IMR-90 (cell line): ENCODE measurements around the gene TTL. TPM values are rescaled to one million over a fixed set of nuclear protein-coding genes. Genes with fewer than 3 reads are reported as not detected.

ENCODE experiments used
- ATAC-seq: fragments of 200-7000 bp; cut with Tn5 transposase; 2 replicates; pipeline ENCODE4 v1.9.1; 2020; ENCODE audit warnings: low read depth, mild to moderate bottlenecking, moderate library complexity
- BruUV-seq: library from RNA; stranded (reverse); fragments of 400-500 nt; replicated peaks from 2 replicates; lab custom pipeline; 2021; lab: Mats Ljungman, UMichigan
- CTCF ChIA-PET: fragments of 300-600 bp; formaldehyde crosslinking; extraction: SDS; loops from one replicate; lab custom pipeline; 2021; ENCODE audit warnings: antibody characterized with exemption; lab: Yijun Ruan, JAX
- POLR2A ChIA-PET: fragments of 300-600 bp; sonication (Branson Sonifier 250); formaldehyde crosslinking; loops from one replicate; lab custom pipeline; 2022; ENCODE audit warnings: antibody characterized with exemption; ENCODE audit not compliant: unreplicated experiment; lab: Charles Lee
- DNase-seq: peaks from one replicate; pipeline ENCODE4 v3.0.0; 2013
- H2AFZ ChIP-seq: replicated peaks from 2 replicates; pipeline ENCODE3; 2013; ENCODE audit warnings: low read length, mild to moderate bottlenecking; ENCODE audit not compliant: poor library complexity
- H2AK5ac ChIP-seq: 2 replicates; pipeline ENCODE4 v1.6.1; 2013; ENCODE audit warnings: low read depth, low read length, inconsistent platforms
- H2AK9ac ChIP-seq: replicated peaks from 2 replicates; pipeline ENCODE3; 2013; ENCODE audit warnings: mild to moderate bottlenecking, low read depth, low read length, moderate library complexity; ENCODE audit not compliant: poor library complexity
- H2BK120ac ChIP-seq: 2 replicates; pipeline ENCODE4 v1.6.1; 2013; ENCODE audit warnings: low read depth, low read length, inconsistent platforms
- H2BK15ac ChIP-seq: 3 replicates; pipeline ENCODE4 v1.6.1; 2013; ENCODE audit warnings: low read depth, low read length, inconsistent platforms
- H2BK20ac ChIP-seq: 2 replicates; pipeline ENCODE4 v1.6.1; 2013; ENCODE audit warnings: low read depth, mild to moderate bottlenecking, inconsistent platforms, low read length, moderate library complexity
- H2BK5ac ChIP-seq: 2 replicates; pipeline ENCODE4 v1.6.1; 2013; ENCODE audit warnings: mild to moderate bottlenecking, low read depth, low read length, inconsistent platforms; ENCODE audit not compliant: poor library complexity, severe bottlenecking
- H3K14ac ChIP-seq: replicated peaks from 2 replicates; pipeline ENCODE4 v1.6.1; 2013; ENCODE audit warnings: low read depth, low read length, inconsistent platforms
- H3K18ac ChIP-seq: 2 replicates; pipeline ENCODE4 v1.6.1; 2013; ENCODE audit warnings: low read depth, low read length, control low read depth
- H3K23ac ChIP-seq: 2 replicates; pipeline ENCODE4 v1.6.1; 2013; ENCODE audit warnings: low read depth, low read length, inconsistent platforms
- H3K27ac ChIP-seq: 2 replicates; pipeline ENCODE4 v1.5.1; 2013; ENCODE audit warnings: mild to moderate bottlenecking, control low read depth, low read length; ENCODE audit not compliant: insufficient read depth
- H3K27me3 ChIP-seq: 2 replicates; pipeline ENCODE4 v1.6.1; 2013; ENCODE audit warnings: low read length; ENCODE audit not compliant: control insufficient read depth, insufficient read depth
- H3K36me3 ChIP-seq: 2 replicates; pipeline ENCODE4 v1.6.1; 2013; ENCODE audit warnings: low read length, mixed read lengths; ENCODE audit not compliant: control insufficient read depth, insufficient read depth
- H3K4ac ChIP-seq: 2 replicates; pipeline ENCODE4 v1.6.1; 2013; ENCODE audit warnings: low read depth, low read length, inconsistent platforms
- H3K4me1 ChIP-seq: 2 replicates; pipeline ENCODE4 v1.6.1; 2013; ENCODE audit warnings: low read length, mixed read lengths; ENCODE audit not compliant: control insufficient read depth, insufficient read depth
- H3K4me2 ChIP-seq: 2 replicates; pipeline ENCODE4 v1.6.1; 2013; ENCODE audit warnings: low read depth, mild to moderate bottlenecking, control low read depth, low read length, moderate library complexity
- H3K4me3 ChIP-seq: 2 replicates; pipeline ENCODE4 v1.5.1; 2013; ENCODE audit warnings: low read depth, mild to moderate bottlenecking, control low read depth, low read length, moderate library complexity; ENCODE audit not compliant: insufficient read depth
- H3K56ac ChIP-seq: 2 replicates; pipeline ENCODE4 v1.6.1; 2013; ENCODE audit warnings: low read length, inconsistent platforms; ENCODE audit not compliant: insufficient read depth; ENCODE audit errors: extremely low read depth
- H3K79me1 ChIP-seq, 2 experiments: 2 replicates each; pipeline ENCODE4 v1.6.1; 2013; ENCODE audit warnings: low read length in 2 of 2, inconsistent platforms in 1 of 2, low read depth in 1 of 2
- H3K9ac ChIP-seq: 2 replicates; pipeline ENCODE4 v1.6.1; 2013; ENCODE audit warnings: low read depth, low read length, control low read depth
- H3K9me1 ChIP-seq: 2 replicates; pipeline ENCODE4 v1.6.1; 2013; ENCODE audit warnings: low read length, inconsistent platforms; ENCODE audit not compliant: insufficient read depth
- H3K9me3 ChIP-seq: 2 replicates; pipeline ENCODE4 v1.6.1; 2013; ENCODE audit warnings: low read length; ENCODE audit not compliant: control insufficient read depth, insufficient read depth
- H4K20me1 ChIP-seq: 2 replicates; pipeline ENCODE4 v1.6.1; 2013; ENCODE audit warnings: low read length, inconsistent platforms; ENCODE audit not compliant: insufficient read depth
- H4K5ac ChIP-seq: 2 replicates; pipeline ENCODE4 v1.6.1; 2013; ENCODE audit warnings: mild to moderate bottlenecking, low read depth, low read length, control low read depth
- H4K8ac ChIP-seq, 2 experiments: 2 replicates each; pipeline ENCODE4 v1.6.1; 2013; ENCODE audit warnings: low read depth in 2 of 2, low read length in 2 of 2, control low read depth in 1 of 2, inconsistent platforms in 1 of 2
- H4K91ac ChIP-seq: 2 replicates; pipeline ENCODE4 v1.6.1; 2013; ENCODE audit warnings: low read depth, low read length, inconsistent platforms; ENCODE audit not compliant: insufficient read depth
- BHLHE40 ChIP-seq: fragments of 150-350 bp; IDR thresholded peaks from 2 replicates; pipeline ENCODE4 v1.6.1; 2016; ENCODE audit warnings: mild to moderate bottlenecking, low read depth, low read length
- CEBPB ChIP-seq: IDR thresholded peaks from 2 replicates; pipeline ENCODE4 v1.6.1; 2012; ENCODE audit warnings: low read depth, low read length, improper control_type of control experiment
- ELK1 ChIP-seq: fragments of 150-350 bp; IDR thresholded peaks from 2 replicates; pipeline ENCODE4 v1.6.1; 2016; ENCODE audit warnings: low read depth, mild to moderate bottlenecking, low read length, moderate library complexity, borderline replicate concordance
- MAFK ChIP-seq: IDR thresholded peaks from 2 replicates; pipeline ENCODE4 v1.6.1; 2012; ENCODE audit warnings: low read depth, low read length, improper control_type of control experiment
- MXI1 ChIP-seq: IDR thresholded peaks from 2 replicates; pipeline ENCODE4 v1.6.1; 2012; ENCODE audit warnings: low read depth, mild to moderate bottlenecking, low read length, moderate library complexity, borderline replicate concordance
- NFE2L2 ChIP-seq: fragments of 150-350 bp; IDR thresholded peaks from 2 replicates; pipeline ENCODE4 v1.6.1; 2016; ENCODE audit warnings: low read depth, mild to moderate bottlenecking, low read length
- RFX5 ChIP-seq: IDR thresholded peaks from 2 replicates; pipeline ENCODE4 v1.8.0; 2012; ENCODE audit warnings: low read depth, mild to moderate bottlenecking, low read length, moderate library complexity
- SMC3 ChIP-seq: fragments of 150-350 bp; IDR thresholded peaks from 2 replicates; pipeline ENCODE4 v1.6.1; 2016; ENCODE audit warnings: low read depth, mild to moderate bottlenecking, antibody characterized with exemption, low read length, moderate library complexity
- WGBS, 2 experiments: methylation state at CpG; one replicate each; pipeline versions ENCODE4 v1.1.5 to v1.1.7; 2013; ENCODE audit warnings: missing lambda C conversion rate in 2 of 2; ENCODE audit not compliant: insufficient read length in 1 of 2; ENCODE audit errors: extremely low coverage in 2 of 2; 5-methylcytosine and 5-hydroxymethylcytosine counted together
- dilution Hi-C: fragments of 300-500 bp; cut with HindIII; formaldehyde crosslinking; loops from one replicate; pipeline ENCODE4 v1.14.3; 2018; ENCODE audit warnings: low sequenced_read_pairs; ENCODE audit not compliant: unreplicated experiment
- in situ Hi-C: fragments of 300-500 bp; cut with MboI; formaldehyde crosslinking; loops from 3 replicates; pipeline ENCODE4 v1.14.3; 2019; ENCODE audit warnings: low sequenced_read_pairs, inconsistent platforms, mixed read lengths
- intact Hi-C: fragments of 100-400 bp; cut with micrococcal nuclease; formaldehyde crosslinking; loops from 2 replicates; pipeline ENCODE4 v1.10.0; 2022
- polyA plus RNA-seq, 3 experiments: library from polyadenylated mRNA; depleted of rRNA; stranded (reverse); fragments of >200 nt; gene quantifications; 2 replicates each; pipeline ENCODE4 v1.2.3, GENCODE V29; 2012; ENCODE audit warnings: low replicate concordance in 1 of 3
- total RNA-seq: library from RNA; depleted of rRNA; stranded (reverse); fragments of >200 nt; gene quantifications from 2 replicates; pipeline ENCODE4 v1.2.3, GENCODE V29; 2012

TTL gene
- total and polyA plus RNA-seq, 2 of the 4 experiments (the other 2 are of a cell fraction), result 18.2 to 36.2 TPM

GRCh38 chr2:112491946-112492345 lies 10.0 kb downstream of the TTL start:
- Histone ChIP-seq H3K79me1 (peaks cover 19 to 47% of the 10 kb centered on the region in 2 experiments), H3K18ac (no peak overlapping the region), H2AK9ac (no peak overlapping the region), H3K9ac (no peak overlapping the region), H3K27me3 (no peaks in the 10 kb centered on the region), H4K5ac (no peak overlapping the region), H3K56ac (no peak overlapping the region), H3K23ac (no peak overlapping the region), H3K4me2 (no peak overlapping the region), H2BK20ac (no peak overlapping the region), H2BK120ac (no peak overlapping the region), H3K36me3 (peaks cover 16% of the 10 kb centered on the region), H3K27ac (no peak overlapping the region), H3K4ac (no peak overlapping the region), H3K14ac (no peak overlapping the region), H3K4me1 (peaks cover 9% of the 10 kb centered on the region), H2BK15ac (no peak overlapping the region), H4K20me1 (peaks cover 13% of the 10 kb centered on the region; the same call in 1 of the 2 replicates), H3K4me3 (no peak overlapping the region), H2AFZ (no peak overlapping the region), H2AK5ac (no peak overlapping the region), H4K91ac (no peak overlapping the region), H3K9me1 (peaks cover 18% of the 10 kb centered on the region), H3K9me3 (no peaks in the 10 kb centered on the region), H2BK5ac (no peak overlapping the region), H4K8ac (no peak overlapping the region)
- intact Hi-C loops (no loop called here), dilution Hi-C loops (no loop called here), in situ Hi-C loops (no loop called here)
- TF ChIP-seq MXI1 (no peak), ELK1 (no peak), MAFK (no peak), BHLHE40 (no peak), RFX5 (no peak), SMC3 (no peak), CEBPB (no peak), NFE2L2 (no peak)
- no peak for DNase-seq
- ATAC-seq, result no peak
- ChIA-PET POLR2A (no interaction called here), CTCF (interaction anchor here (1.3 kb wide), 1 partner anchor 11 kb away, joined by 3 read pairs; no protein-coding TSS in a partner anchor)
- no TSS peak for BruUV-seq
- WGBS, 2 experiments, result no CpG with 5 or more reads among the region's 5 CpGs
